Loucy (cell line): ENCODE data around the gene KLHDC8B.
"Not testable (repeated sequence)": the region's sequence is repeated elsewhere in the genome, so short reads cannot be mapped to it uniquely, and the experiment has no call there.

Experiments used
- H2AFZ ChIP-seq: fragments of 200-600 bp; sonication (generic); 2 replicates; pipeline ENCODE4 v1.6.0; 2016; ENCODE audit warnings: antibody characterized with exemption, mild to moderate bottlenecking, low read length, moderate library complexity
- H3F3A ChIP-seq: fragments of 200-600 bp; 2 replicates; pipeline ENCODE4 v1.6.0; 2016; ENCODE audit warnings: antibody characterized with exemption, low read depth, mild to moderate bottlenecking
- H3K27me3 ChIP-seq: fragments of 200-600 bp; sonication (generic); 2 replicates; pipeline ENCODE4 v1.6.1; 2014; ENCODE audit warnings: low read length, mild to moderate bottlenecking; ENCODE audit not compliant: insufficient read depth, poor library complexity, severe bottlenecking
- H3K36me3 ChIP-seq: fragments of 200-600 bp; sonication (generic); 2 replicates; pipeline ENCODE4 v1.6.1; 2016; ENCODE audit warnings: low read length; ENCODE audit not compliant: insufficient read depth
- H3K4me1 ChIP-seq: fragments of 200-600 bp; sonication (generic); 2 replicates; pipeline ENCODE4 v1.5.1; 2014; ENCODE audit warnings: low read length, mild to moderate bottlenecking; ENCODE audit not compliant: insufficient read depth, poor library complexity, severe bottlenecking
- H3K4me2 ChIP-seq: fragments of 200-600 bp; sonication (generic); 2 replicates; pipeline ENCODE4 v1.6.0; 2014; ENCODE audit warnings: antibody characterized with exemption, low read length, low read depth, mild to moderate bottlenecking; ENCODE audit not compliant: poor library complexity, severe bottlenecking
- H3K4me3 ChIP-seq: fragments of 200-600 bp; sonication (generic); 2 replicates; pipeline ENCODE4 v1.5.1; 2014; ENCODE audit warnings: low read length, mild to moderate bottlenecking, mixed read lengths; ENCODE audit not compliant: poor library complexity, severe bottlenecking
- H3K79me2 ChIP-seq: fragments of 200-600 bp; sonication (generic); 2 replicates; pipeline ENCODE4 v1.6.1; 2014; ENCODE audit warnings: low read length; ENCODE audit not compliant: insufficient read depth
- H3K9ac ChIP-seq: fragments of 200-600 bp; sonication (generic); 2 replicates; pipeline ENCODE4 v1.6.0; 2014; ENCODE audit warnings: mild to moderate bottlenecking, low read depth, low read length, moderate library complexity; ENCODE audit not compliant: poor library complexity, severe bottlenecking
- H3K9me2 ChIP-seq: fragments of 200-600 bp; sonication (generic); replicated peaks from 2 replicates; pipeline ENCODE4 v1.6.1; 2016; ENCODE audit warnings: low read depth, low read length, mixed read lengths
- H3K9me3 ChIP-seq: fragments of 200-600 bp; sonication (generic); 2 replicates; pipeline ENCODE4 v1.6.1; 2014; ENCODE audit warnings: mild to moderate bottlenecking, antibody characterized with exemption, low read length, low read depth; ENCODE audit not compliant: insufficient read depth
- H4K20me1 ChIP-seq: fragments of 200-600 bp; sonication (generic); 2 replicates; pipeline ENCODE4 v1.6.0; 2014; ENCODE audit warnings: antibody characterized with exemption, low read length, mild to moderate bottlenecking; ENCODE audit not compliant: insufficient read depth, poor library complexity, severe bottlenecking
- EZH2phosphoT487 ChIP-seq: fragments of 200-600 bp; IDR thresholded peaks from 2 replicates; pipeline ENCODE4 v1.6.1; 2018; ENCODE audit warnings: antibody characterized with exemption, mild to moderate bottlenecking, moderate library complexity, borderline replicate concordance
- TF ChIP-seq, protein P1 (sequence below): fragments of 200-600 bp; sonication (generic); conservative IDR thresholded peaks from 2 replicates; pipeline ENCODE4 v1.5.1; 2014; ENCODE audit warnings: mild to moderate bottlenecking, antibody characterized with exemption, low read length

The KLHDC8B gene

DNA sequence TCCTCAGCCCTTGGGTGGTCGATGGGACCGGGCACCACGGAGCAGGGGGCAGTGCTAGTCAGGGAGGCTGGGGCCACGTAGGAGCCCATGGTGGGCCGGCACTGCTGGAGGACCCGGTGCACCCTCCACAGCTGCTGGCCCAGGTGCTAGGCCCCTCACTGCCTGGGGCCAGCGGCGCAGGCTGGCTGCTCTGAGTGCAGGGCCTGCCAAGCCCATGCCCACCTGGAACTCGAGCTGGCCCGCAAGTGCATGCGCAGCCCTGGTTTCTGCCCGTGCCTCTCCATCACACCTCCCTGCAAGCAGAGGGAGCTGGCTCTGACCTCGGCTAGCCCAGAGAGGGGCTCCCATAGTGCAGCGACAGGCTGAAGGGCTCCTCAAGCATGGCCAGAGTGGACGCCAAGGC, 42.1 kb downstream of the KLHDC8B start:
- Histone ChIP-seq H3K27me3 (no peaks in the 10 kb centered on the region), H3K36me3 (no peaks in the 10 kb centered on the region), H2AFZ (no peak overlapping the region), H3K4me1 (no peaks in the 10 kb centered on the region), H3K79me2 (no peaks in the 10 kb centered on the region), H3K4me3 (no peak overlapping the region), H3K9me3 (no peaks in the 10 kb centered on the region), H3F3A (no peaks in the 10 kb centered on the region), H3K4me2 (no peak overlapping the region), H3K9ac (no peak overlapping the region), H4K20me1 (no peaks in the 10 kb centered on the region), H3K9me2 (no peaks in the 10 kb centered on the region)
- no peak for TF ChIP-seq EZH2phosphoT487
- TF ChIP-seq, protein P1, sequence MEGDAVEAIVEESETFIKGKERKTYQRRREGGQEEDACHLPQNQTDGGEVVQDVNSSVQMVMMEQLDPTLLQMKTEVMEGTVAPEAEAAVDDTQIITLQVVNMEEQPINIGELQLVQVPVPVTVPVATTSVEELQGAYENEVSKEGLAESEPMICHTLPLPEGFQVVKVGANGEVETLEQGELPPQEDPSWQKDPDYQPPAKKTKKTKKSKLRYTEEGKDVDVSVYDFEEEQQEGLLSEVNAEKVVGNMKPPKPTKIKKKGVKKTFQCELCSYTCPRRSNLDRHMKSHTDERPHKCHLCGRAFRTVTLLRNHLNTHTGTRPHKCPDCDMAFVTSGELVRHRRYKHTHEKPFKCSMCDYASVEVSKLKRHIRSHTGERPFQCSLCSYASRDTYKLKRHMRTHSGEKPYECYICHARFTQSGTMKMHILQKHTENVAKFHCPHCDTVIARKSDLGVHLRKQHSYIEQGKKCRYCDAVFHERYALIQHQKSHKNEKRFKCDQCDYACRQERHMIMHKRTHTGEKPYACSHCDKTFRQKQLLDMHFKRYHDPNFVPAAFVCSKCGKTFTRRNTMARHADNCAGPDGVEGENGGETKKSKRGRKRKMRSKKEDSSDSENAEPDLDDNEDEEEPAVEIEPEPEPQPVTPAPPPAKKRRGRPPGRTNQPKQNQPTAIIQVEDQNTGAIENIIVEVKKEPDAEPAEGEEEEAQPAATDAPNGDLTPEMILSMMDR = no peak

DNA sequence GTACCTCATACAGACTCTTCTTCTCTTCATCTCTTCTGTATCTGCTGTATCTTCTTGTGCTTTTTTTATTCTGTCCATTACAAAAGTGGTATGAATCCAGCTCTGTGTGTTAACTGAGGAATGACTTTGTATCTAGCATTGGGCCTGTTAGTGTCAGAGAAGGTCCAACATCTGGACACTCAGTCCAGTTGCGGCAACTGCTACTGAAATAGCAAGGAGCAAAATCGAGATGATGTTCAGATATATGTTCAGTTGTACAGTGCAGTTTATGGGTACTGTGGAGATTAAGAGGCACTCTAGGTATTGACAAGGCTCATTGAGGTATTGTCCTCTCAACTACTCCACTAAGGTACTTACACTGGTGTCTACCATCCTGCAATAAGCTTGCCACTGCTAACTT, 42.6 kb downstream of the KLHDC8B start:
- Histone ChIP-seq H3K4me3 (no peak overlapping the region), H3K9me3 (no peaks in the 10 kb centered on the region), H3K79me2 (no peaks in the 10 kb centered on the region)

DNA sequence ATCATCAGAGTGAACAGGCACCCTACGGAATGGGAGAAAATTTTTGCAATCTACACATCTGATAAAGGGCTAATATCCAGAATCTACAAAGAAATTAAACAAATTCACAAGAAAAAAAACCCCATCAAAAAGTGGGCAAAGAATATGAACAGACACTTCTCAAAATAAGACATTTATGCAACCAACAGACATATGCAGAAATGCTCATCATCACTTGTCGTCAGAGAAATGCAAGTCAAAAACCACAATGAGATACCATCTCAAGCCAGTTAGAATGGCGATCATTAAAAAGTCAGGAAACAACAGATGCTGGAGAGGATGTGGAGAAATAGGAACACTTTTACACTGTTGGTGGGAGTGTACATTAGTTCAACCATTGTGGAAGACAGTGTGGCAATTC, 45.3 kb downstream of the KLHDC8B start:
- not testable (repeated sequence) for H3K9ac ChIP-seq, H3F3A ChIP-seq, H2AFZ ChIP-seq, H3K79me2 ChIP-seq, H3K4me1 ChIP-seq, H3K9me2 ChIP-seq, H3K36me3 ChIP-seq, H3K4me3 ChIP-seq, H3K9me3 ChIP-seq, H3K4me2 ChIP-seq, H4K20me1 ChIP-seq, H3K27me3 ChIP-seq

More for the DNA sequence above, 42.6 kb downstream of the KLHDC8B start:
- H3K4me2 ChIP-seq = no peak overlapping the region
- H3K36me3 ChIP-seq = no peaks in the 10 kb centered on the region
- no peaks in the 10 kb centered on the region for H3K27me3 ChIP-seq
- no peak overlapping the region for H3K9ac ChIP-seq
- H2AFZ ChIP-seq = no peak overlapping the region
- no peak for TF ChIP-seq EZH2phosphoT487
- TF ChIP-seq, protein P1 = no peak
- H4K20me1 ChIP-seq = no peaks in the 10 kb centered on the region
- H3F3A ChIP-seq = no peaks in the 10 kb centered on the region
- no peaks in the 10 kb centered on the region for H3K9me2 ChIP-seq
- H3K4me1 ChIP-seq = no peaks in the 10 kb centered on the region

DNA sequence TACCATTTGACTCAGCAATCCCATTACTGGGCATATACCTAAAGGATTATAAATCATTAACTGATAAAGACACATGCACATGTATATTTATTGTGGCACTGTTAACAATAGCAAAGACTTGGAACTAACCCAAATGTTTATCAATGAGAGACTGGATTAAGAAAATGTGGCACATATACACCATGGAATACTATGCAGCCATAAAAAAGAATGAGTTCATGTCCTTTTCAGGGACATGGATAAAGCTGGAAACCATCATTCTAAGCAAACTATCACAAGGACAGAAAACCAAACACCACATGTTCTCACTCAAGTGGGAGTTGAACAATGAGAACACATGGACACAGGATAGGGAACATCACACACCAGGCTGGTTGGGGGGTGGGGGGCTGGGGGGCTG, 45.7 kb downstream of the KLHDC8B start:
- not testable (repeated sequence) for H3K4me1 ChIP-seq, H3K79me2 ChIP-seq, H3K27me3 ChIP-seq, H2AFZ ChIP-seq, H3K9me2 ChIP-seq, H3K4me2 ChIP-seq, H3K9me3 ChIP-seq, H3F3A ChIP-seq, H4K20me1 ChIP-seq, H3K36me3 ChIP-seq, H3K9ac ChIP-seq, H3K4me3 ChIP-seq
